Measurements from ENCODE around the gene KNSTRN.

DNA sequence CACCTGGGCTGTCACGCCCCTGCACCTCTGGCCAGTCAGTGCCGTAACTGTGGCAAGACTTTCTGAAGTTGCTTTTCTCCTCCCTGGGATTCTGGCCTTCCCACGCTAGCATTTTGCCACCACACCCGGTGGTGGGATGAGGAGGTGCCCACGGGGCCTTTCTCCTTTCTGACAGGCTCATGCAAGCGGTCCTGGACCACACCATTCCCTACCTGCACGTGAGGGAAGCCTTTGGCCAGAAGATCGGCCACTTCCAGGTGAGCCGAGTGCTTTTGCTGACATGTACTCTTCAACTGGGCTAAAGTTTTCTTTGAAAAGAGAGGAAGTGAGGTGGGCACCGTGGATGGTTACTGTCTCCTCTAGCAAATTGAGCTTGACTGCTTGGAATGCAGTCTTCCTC, 32.7 kb downstream of the KNSTRN start:
- TF ChIP-seq, protein P1, sequence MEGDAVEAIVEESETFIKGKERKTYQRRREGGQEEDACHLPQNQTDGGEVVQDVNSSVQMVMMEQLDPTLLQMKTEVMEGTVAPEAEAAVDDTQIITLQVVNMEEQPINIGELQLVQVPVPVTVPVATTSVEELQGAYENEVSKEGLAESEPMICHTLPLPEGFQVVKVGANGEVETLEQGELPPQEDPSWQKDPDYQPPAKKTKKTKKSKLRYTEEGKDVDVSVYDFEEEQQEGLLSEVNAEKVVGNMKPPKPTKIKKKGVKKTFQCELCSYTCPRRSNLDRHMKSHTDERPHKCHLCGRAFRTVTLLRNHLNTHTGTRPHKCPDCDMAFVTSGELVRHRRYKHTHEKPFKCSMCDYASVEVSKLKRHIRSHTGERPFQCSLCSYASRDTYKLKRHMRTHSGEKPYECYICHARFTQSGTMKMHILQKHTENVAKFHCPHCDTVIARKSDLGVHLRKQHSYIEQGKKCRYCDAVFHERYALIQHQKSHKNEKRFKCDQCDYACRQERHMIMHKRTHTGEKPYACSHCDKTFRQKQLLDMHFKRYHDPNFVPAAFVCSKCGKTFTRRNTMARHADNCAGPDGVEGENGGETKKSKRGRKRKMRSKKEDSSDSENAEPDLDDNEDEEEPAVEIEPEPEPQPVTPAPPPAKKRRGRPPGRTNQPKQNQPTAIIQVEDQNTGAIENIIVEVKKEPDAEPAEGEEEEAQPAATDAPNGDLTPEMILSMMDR (IDR thresholded peaks at IDR 0.05; ENCODE audit: low read depth, low read length): no peak
- no peak for TF ChIP-seq EZH2phosphoT487 (IDR thresholded peaks at IDR 0.05; ENCODE audit: low read depth)

Measured in OCI-LY3 (cell line).